IMR-90 (cell line): ENCODE measurements around the gene MAPK11.

Source experiments
- BHLHE40 ChIP-seq: fragments of 150-350 bp; IDR thresholded peaks from 2 replicates; pipeline ENCODE4 v1.6.1; 2016; ENCODE audit warnings: mild to moderate bottlenecking, low read depth, low read length
- CEBPB ChIP-seq: IDR thresholded peaks from 2 replicates; pipeline ENCODE4 v1.6.1; 2012; ENCODE audit warnings: low read depth, low read length, improper control_type of control experiment
- CHD1 ChIP-seq: IDR thresholded peaks from 2 replicates; pipeline ENCODE4 v1.6.1; 2012; ENCODE audit warnings: low read depth, low read length, improper control_type of control experiment
- MAFK ChIP-seq: IDR thresholded peaks from 2 replicates; pipeline ENCODE4 v1.6.1; 2012; ENCODE audit warnings: low read depth, low read length, improper control_type of control experiment
- MAZ ChIP-seq: IDR thresholded peaks from 2 replicates; pipeline ENCODE4 v1.6.1; 2012; ENCODE audit warnings: low read depth, mild to moderate bottlenecking, low read length, improper control_type of control experiment, moderate library complexity, borderline replicate concordance
- MXI1 ChIP-seq: IDR thresholded peaks from 2 replicates; pipeline ENCODE4 v1.6.1; 2012; ENCODE audit warnings: low read depth, mild to moderate bottlenecking, low read length, moderate library complexity, borderline replicate concordance
- POLR2A ChIP-seq: IDR thresholded peaks from 2 replicates; pipeline ENCODE4 v1.6.1; 2012; ENCODE audit warnings: mild to moderate bottlenecking, low read depth, low read length
- RAD21 ChIP-seq: IDR thresholded peaks from 2 replicates; pipeline ENCODE4 v1.6.1; 2012; ENCODE audit warnings: low read length, improper control_type of control experiment
- RCOR1 ChIP-seq: IDR thresholded peaks from 2 replicates; pipeline ENCODE4 v1.6.1; 2012; ENCODE audit warnings: mild to moderate bottlenecking, low read length, improper control_type of control experiment; ENCODE audit not compliant: insufficient replicate concordance
- RFX5 ChIP-seq: IDR thresholded peaks from 2 replicates; pipeline ENCODE4 v1.8.0; 2012; ENCODE audit warnings: low read depth, mild to moderate bottlenecking, low read length, moderate library complexity
- SMC3 ChIP-seq: fragments of 150-350 bp; IDR thresholded peaks from 2 replicates; pipeline ENCODE4 v1.6.1; 2016; ENCODE audit warnings: low read depth, mild to moderate bottlenecking, antibody characterized with exemption, low read length, moderate library complexity
- TF ChIP-seq, protein P1 (sequence below): conservative IDR thresholded peaks from 2 replicates; pipeline ENCODE4 v1.5.1; 2012; ENCODE audit warnings: mild to moderate bottlenecking, low read depth, low read length, improper control_type of control experiment
- TF ChIP-seq, protein P2 (sequence below): fragments of 150-350 bp; IDR thresholded peaks from 2 replicates; pipeline ENCODE4 v1.6.1; 2016; ENCODE audit warnings: low read depth, mild to moderate bottlenecking, low read length, moderate library complexity, borderline replicate concordance
- TF ChIP-seq, protein P3 (sequence below): fragments of 150-350 bp; IDR thresholded peaks from 2 replicates; pipeline ENCODE4 v1.6.1; 2017; ENCODE audit warnings: mild to moderate bottlenecking, antibody characterized with exemption, low read length, low read depth

DNA sequence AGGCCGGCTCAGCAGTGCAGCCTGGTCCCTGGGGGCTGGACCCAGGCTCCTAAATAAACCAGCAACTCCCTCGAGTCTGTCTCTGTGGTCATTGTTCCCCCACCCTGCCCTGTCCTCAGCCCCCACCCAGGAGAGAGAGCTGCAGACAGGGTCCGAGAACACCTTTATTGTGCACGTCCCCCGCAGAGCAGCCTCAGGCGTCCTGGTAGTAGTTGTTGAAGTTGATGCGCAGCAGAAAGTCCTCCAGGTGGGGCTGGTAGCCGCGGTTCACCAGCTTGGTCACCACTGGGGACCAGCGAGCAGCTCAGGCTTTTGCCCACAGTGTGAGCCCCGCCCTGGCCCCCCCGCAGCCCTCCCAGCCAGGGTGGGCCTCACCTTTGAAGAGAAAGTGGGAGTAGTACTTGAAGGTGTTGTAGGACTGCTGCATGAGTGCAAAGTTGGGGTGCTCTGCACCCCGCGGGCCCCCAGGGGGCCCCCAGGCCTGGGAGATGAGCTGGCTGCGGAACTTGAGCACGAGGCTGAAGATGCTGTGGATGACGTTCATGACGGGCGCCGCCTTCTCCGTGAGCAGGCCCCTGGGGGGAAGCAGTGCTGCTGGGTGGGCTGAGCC lies 52.5 kb downstream of the MAPK11 start:
- TF ChIP-seq RAD21 (no peak), POLR2A (no peak), MAZ (no peak), RCOR1 (no peak), CEBPB (no peak), SMC3 (no peak), CHD1 (no peak), MXI1 (no peak), RFX5 (no peak), MAFK (no peak), BHLHE40 (no peak)
- TF ChIP-seq, protein P1, sequence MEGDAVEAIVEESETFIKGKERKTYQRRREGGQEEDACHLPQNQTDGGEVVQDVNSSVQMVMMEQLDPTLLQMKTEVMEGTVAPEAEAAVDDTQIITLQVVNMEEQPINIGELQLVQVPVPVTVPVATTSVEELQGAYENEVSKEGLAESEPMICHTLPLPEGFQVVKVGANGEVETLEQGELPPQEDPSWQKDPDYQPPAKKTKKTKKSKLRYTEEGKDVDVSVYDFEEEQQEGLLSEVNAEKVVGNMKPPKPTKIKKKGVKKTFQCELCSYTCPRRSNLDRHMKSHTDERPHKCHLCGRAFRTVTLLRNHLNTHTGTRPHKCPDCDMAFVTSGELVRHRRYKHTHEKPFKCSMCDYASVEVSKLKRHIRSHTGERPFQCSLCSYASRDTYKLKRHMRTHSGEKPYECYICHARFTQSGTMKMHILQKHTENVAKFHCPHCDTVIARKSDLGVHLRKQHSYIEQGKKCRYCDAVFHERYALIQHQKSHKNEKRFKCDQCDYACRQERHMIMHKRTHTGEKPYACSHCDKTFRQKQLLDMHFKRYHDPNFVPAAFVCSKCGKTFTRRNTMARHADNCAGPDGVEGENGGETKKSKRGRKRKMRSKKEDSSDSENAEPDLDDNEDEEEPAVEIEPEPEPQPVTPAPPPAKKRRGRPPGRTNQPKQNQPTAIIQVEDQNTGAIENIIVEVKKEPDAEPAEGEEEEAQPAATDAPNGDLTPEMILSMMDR, result no peak
- TF ChIP-seq, protein P2, sequence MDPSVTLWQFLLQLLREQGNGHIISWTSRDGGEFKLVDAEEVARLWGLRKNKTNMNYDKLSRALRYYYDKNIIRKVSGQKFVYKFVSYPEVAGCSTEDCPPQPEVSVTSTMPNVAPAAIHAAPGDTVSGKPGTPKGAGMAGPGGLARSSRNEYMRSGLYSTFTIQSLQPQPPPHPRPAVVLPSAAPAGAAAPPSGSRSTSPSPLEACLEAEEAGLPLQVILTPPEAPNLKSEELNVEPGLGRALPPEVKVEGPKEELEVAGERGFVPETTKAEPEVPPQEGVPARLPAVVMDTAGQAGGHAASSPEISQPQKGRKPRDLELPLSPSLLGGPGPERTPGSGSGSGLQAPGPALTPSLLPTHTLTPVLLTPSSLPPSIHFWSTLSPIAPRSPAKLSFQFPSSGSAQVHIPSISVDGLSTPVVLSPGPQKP, result no peak
- TF ChIP-seq, protein P3, sequence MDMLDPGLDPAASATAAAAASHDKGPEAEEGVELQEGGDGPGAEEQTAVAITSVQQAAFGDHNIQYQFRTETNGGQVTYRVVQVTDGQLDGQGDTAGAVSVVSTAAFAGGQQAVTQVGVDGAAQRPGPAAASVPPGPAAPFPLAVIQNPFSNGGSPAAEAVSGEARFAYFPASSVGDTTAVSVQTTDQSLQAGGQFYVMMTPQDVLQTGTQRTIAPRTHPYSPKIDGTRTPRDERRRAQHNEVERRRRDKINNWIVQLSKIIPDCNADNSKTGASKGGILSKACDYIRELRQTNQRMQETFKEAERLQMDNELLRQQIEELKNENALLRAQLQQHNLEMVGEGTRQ, result no peak
